Activated T-cell treated with anti-CD3 and anti-CD28 coated beads, Interleukin-2, amount 50 U/mL, for 4 hours (primary cell): ENCODE data around the gene COX14. TPM values are rescaled to one million over a fixed set of nuclear protein-coding genes. Genes with fewer than 3 reads are reported as not detected.
A peak's percentile ranks its signal among the peaks of the same experiment; 100 is the strongest.

ENCODE experiments used
- ATAC-seq, 2 donors: fragments of 200-7000 bp; cut with Tn5 transposase; one replicate each; pipeline ENCODE4 v1.10.0; 2021
- DNase-seq: peaks from one replicate; pipeline ENCODE4 v3.0.0-alpha.2; 2020
- H3K27me3 Mint-ChIP-seq: one replicate; pipeline ENCODE4 v1.8.0; 2021; ENCODE audit warnings: low read depth, mixed read lengths
- H3K36me3 Mint-ChIP-seq: one replicate; pipeline ENCODE4 v1.8.0; 2022; ENCODE audit warnings: mixed read lengths; ENCODE audit not compliant: insufficient read depth
- H3K4me1 Mint-ChIP-seq: one replicate; pipeline ENCODE4 v1.8.0; 2021; ENCODE audit warnings: low read depth, mixed read lengths
- H3K4me3 Mint-ChIP-seq: one replicate; pipeline ENCODE4 v1.8.0; 2021; ENCODE audit warnings: mild to moderate bottlenecking, moderate library complexity, mixed read lengths
- H3K9me3 Mint-ChIP-seq: one replicate; pipeline ENCODE4 v1.8.0; 2021; ENCODE audit warnings: mixed read lengths
- total RNA-seq, 3 donors: library from RNA; stranded (reverse); gene quantifications; one replicate each; pipeline ENCODE4 v1.2.1, GENCODE V29; 2021

COX14 gene
- 10 to 100 TPM; 45.9 to 50.1 (median 46.5) TPM for total RNA-seq

- Mint-ChIP-seq H3K36me3 (peaks cover 10% of the 10 kb centered on the region), H3K4me3 (peak within 1 kb of the TSS; percentile 99), H3K9me3 (no peaks in the 10 kb centered on the region), H3K27me3 (no peaks in the 10 kb centered on the region), H3K4me1 (peaks cover 41% of the 10 kb centered on the region)
- peak; percentile 91 to 92 for ATAC-seq
- DNase-seq: peak; percentile 99
Observed at GRCh38 chr12:50111693-50112455, at the start of gene COX14. Gene COX14, plus strand, starts transcription at chr12:50112236. Its CDS starts 7,808 bp downstream, at chr12:50120044.

GRCh38 chr12:50062728-50063460, 49.1 kb upstream of the COX14 start:
- Mint-ChIP-seq H3K9me3 (no peaks in the 10 kb centered on the region), H3K27me3 (peaks cover 22% of the 10 kb centered on the region), H3K4me3 (no peak overlapping the region), H3K4me1 (peaks cover 12% of the 10 kb centered on the region), H3K36me3 (no peaks in the 10 kb centered on the region)
- ATAC-seq (no peak), DNase-seq (no peak)

GRCh38 chr12:50065726-50066310, 46.2 kb upstream of the COX14 start:
- Mint-ChIP-seq H3K27me3 (peaks cover 11% of the 10 kb centered on the region), H3K4me1 (peaks cover 5% of the 10 kb centered on the region), H3K9me3 (no peaks in the 10 kb centered on the region), H3K36me3 (no peaks in the 10 kb centered on the region), H3K4me3 (no peak overlapping the region)
- no peak for DNase-seq
- no peak for ATAC-seq

DNA sequence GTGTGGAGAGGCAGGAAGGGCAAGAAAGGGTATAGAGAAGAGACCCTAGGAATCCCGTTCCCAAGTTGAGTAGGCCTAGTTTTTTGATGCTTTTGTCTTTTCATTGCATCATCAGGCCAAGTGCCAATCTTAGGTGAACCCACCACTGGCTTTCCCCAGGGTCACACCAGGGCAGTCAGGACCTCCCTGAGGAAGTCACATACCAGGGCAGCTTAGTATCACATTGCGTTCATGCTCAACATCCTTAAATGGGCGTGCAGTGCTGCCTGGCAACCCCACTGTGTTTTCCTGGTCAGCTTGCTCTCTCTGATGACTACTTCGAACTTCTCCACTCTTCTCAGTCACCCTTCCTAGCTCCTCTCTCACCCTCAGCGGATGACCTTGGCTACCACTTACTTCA, 45.6 kb upstream of the COX14 start:
- H3K4me3 Mint-ChIP-seq: no peak overlapping the region
- peaks cover 5% of the 10 kb centered on the region for H3K4me1 Mint-ChIP-seq
- no peaks in the 10 kb centered on the region for H3K9me3 Mint-ChIP-seq
- DNase-seq: no peak
- ATAC-seq: no peak
- H3K36me3 Mint-ChIP-seq: no peaks in the 10 kb centered on the region
- peaks cover 11% of the 10 kb centered on the region for H3K27me3 Mint-ChIP-seq

GRCh38 chr12:50069069-50069468, 43.0 kb upstream of the COX14 start:
- Mint-ChIP-seq H3K4me3 (no peak overlapping the region), H3K27me3 (no peaks in the 10 kb centered on the region), H3K36me3 (no peaks in the 10 kb centered on the region), H3K9me3 (no peaks in the 10 kb centered on the region), H3K4me1 (peaks cover 5% of the 10 kb centered on the region)
- no peak for DNase-seq
- ATAC-seq: no peak

DNA sequence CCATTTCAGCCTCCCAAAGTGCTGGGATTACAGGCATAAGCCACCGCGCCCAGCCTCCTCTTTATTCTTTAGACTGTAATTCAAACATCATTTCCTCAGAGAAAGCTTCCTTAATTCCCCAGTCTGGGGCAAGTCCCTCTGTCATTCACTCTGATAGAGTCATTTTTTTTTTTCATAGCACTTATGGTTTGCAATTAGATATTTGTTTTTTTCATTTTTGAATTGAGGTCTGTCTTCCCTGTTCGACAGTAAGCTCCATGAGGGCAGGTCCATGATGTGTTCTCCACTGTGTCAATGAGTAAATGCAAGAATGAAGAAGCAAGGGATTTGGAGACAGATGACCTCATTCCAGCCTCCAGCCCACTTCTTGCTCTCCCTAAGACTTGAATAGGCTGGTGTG, 42.5 kb upstream of the COX14 start:
- Mint-ChIP-seq H3K9me3 (no peaks in the 10 kb centered on the region), H3K4me1 (peaks cover 5% of the 10 kb centered on the region), H3K27me3 (no peaks in the 10 kb centered on the region), H3K36me3 (no peaks in the 10 kb centered on the region), H3K4me3 (no peak overlapping the region)
- ATAC-seq (no peak), DNase-seq (no peak)

DNA sequence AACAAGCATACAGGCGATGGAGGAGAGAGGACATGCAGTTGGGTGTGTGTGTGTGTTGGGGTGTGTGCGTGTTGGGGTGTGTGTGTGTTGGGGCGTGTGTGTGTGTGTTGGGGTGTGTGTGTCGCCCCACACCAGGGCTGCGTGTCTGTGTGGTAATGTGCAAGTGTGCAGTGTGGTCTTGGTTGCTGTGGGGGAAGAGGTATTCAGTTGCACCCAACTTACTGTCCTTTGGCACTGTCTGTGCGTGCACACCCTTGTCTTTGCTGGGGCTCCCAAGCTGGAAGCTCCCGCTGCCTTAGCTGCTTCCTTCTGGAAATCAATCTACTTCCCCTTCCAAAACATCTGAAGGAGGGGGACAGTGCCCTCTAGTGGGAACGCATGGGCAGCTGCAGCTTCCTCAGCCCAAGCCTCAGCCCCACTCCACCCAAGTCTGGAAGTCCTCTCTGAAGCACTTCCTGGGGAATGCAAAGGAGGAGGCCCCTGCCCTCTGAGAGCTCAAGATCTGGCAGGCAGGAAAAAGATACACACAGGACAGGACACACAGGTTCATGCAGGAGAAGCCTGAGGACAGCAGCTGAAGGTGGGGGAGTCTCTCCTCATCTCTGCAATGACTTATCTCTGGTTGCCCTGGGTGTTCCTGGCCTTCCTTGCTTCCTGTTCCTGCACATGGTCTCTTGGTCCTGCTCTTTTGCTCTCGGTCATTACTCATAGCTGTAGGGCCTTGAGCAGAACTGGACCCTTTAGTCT, 41.5 kb upstream of the COX14 start:
- H3K4me3 Mint-ChIP-seq: no peak overlapping the region
- ATAC-seq: peak; percentile 53 to 58
- no peaks in the 10 kb centered on the region for H3K27me3 Mint-ChIP-seq

DNA sequence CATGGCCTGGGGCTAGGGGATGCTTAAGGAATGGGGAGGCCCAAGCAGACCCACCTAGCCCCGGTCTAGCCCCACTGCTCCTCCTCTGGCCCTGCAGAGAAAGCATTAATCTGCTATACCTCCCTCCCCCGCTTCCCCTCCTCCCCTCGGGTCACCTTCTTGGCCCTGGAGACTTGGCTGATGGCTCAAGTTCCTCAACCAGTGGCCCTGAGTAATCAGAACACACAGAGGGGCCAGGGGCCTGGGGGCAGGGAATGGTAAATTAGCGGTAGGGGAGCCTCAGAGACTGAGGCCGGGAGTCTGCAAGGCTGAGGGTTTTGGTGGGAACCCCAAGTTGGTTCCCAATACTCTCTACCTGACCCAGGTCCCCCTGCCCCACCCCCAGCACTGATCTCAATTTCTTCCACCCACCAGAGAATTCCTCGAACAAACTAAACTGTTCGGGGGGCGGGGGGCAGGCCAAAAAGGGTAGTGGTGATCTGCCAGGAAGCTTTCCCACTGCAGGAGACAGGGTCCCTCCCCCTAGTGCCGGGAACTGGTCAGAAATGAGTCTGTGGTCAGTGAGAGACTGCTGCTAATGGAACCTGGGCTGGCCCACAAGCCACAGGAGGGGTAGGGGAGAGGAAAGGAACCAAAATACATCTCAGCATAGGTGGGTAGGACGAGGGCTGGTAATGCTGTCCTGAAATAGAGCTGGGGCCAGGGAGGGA, 39.7 kb upstream of the COX14 start:
- H3K4me3 Mint-ChIP-seq: no peak overlapping the region
- no peaks in the 10 kb centered on the region for H3K36me3 Mint-ChIP-seq
- H3K9me3 Mint-ChIP-seq: no peaks in the 10 kb centered on the region
- ATAC-seq (no peak), DNase-seq (no peak)
- peaks cover 5% of the 10 kb centered on the region for H3K4me1 Mint-ChIP-seq
- peaks cover under 1% of the 10 kb centered on the region for H3K27me3 Mint-ChIP-seq

More for the DNA sequence above, 41.5 kb upstream of the COX14 start:
- DNase-seq: peak; percentile 61
- H3K4me1 Mint-ChIP-seq: peaks cover 5% of the 10 kb centered on the region
- no peaks in the 10 kb centered on the region for H3K36me3 Mint-ChIP-seq
- H3K9me3 Mint-ChIP-seq: no peaks in the 10 kb centered on the region

DNA sequence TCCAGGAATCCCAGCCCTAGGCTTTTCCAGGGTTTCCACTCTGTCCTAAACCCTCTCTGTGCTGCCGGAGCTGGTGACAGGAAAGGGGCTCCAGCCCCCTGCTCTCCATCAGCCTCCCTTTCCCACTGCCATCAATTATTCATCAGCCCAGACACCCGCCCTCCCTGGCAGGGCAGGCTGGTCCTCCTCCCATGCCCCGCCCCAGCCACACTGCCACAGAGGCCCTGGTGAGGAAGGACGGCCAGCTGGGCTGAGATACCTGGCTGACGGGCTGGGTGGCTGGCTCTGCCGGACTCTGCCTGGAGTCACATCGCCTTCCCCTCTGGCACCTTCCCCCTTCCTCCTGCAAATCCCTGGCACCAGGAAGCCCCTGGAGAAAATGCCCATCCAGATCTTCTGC, 38.8 kb upstream of the COX14 start:
- Mint-ChIP-seq H3K4me1 (peaks cover 5% of the 10 kb centered on the region), H3K27me3 (peaks cover 3% of the 10 kb centered on the region), H3K36me3 (no peaks in the 10 kb centered on the region), H3K4me3 (no peak overlapping the region), H3K9me3 (no peaks in the 10 kb centered on the region)
- ATAC-seq (no peak), DNase-seq (no peak)

- ATAC-seq: no peak
- no peaks in the 10 kb centered on the region for H3K36me3 Mint-ChIP-seq
- peaks cover 5% of the 10 kb centered on the region for H3K4me1 Mint-ChIP-seq
- no peak overlapping the region for H3K4me3 Mint-ChIP-seq
- no peaks in the 10 kb centered on the region for H3K9me3 Mint-ChIP-seq
- peaks cover 3% of the 10 kb centered on the region for H3K27me3 Mint-ChIP-seq
- DNase-seq: no peak
Observed at GRCh38 chr12:50073712-50074111, 38.3 kb upstream of the COX14 start.

DNA sequence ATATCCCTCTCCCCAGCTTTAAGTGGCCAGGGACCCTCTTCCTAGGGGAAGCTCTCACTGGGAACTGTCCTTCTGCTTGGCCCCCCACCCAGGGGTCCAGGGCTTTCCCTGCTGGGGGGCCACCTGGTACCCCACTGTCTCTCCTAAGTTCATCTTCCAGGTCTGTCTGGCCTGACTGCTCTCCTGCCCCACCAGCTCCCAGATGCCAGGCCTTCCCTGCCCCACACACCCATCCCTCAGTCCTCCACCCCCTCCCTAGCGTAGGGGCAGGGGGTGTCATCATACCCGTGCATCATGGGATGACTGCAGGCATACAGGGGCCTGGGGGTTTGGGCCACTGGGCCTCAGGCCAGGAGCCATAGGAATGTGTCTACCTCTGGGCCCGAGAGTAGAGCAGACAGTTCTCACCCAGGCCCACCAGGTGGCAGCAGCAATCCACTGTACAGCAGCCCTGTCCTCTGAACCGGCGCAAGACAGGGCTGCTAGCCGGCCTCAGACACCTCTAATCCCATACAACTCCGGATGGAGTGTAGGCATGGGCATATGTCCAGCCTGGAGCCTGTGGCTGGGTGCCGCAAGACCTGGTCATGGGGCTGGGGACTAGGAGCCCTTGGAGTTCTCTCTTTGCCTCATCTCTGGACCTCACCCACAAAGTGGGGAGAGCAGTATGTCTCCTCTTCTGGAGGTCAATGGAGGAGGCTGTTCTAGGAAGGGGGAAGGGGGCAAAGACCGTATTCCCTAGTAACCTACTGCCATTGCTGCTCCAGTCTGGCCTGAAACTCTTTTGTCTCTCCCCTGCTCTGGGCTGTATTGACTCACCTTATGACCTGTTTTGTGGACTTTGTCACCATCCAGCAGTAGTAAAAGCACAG, 36.9 kb upstream of the COX14 start:
- Mint-ChIP-seq H3K9me3 (no peaks in the 10 kb centered on the region), H3K27me3 (peaks cover 3% of the 10 kb centered on the region), H3K36me3 (no peaks in the 10 kb centered on the region), H3K4me1 (peaks cover 5% of the 10 kb centered on the region), H3K4me3 (no peak overlapping the region)
- peak; percentile 82 for DNase-seq
- peak; percentile 95 to 96 for ATAC-seq

- Mint-ChIP-seq H3K4me3 (no peak overlapping the region), H3K4me1 (no peaks in the 10 kb centered on the region), H3K9me3 (no peaks in the 10 kb centered on the region), H3K27me3 (peaks cover 3% of the 10 kb centered on the region), H3K36me3 (no peaks in the 10 kb centered on the region)
- ATAC-seq: no peak
- no peak for DNase-seq
Observed at GRCh38 chr12:50075808-50076170, 36.2 kb upstream of the COX14 start.

DNA sequence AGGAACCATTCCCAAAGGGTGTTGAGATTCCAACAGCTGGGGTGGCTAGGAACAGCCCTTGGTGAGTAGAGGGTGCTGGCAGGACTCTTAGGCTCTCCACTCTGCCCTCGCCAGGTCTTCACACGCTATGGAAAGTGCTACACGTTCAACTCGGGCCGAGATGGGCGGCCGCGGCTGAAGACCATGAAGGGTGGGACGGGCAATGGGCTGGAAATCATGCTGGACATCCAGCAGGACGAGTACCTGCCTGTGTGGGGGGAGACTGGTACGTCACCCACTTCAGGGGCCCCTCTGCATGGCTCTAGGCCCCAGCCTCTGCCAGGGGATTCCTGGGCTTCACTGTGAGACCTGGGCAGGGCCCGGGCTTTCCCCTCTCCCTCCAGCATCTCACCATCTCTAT, 34.9 kb upstream of the COX14 start:
- ATAC-seq (no peak), DNase-seq (no peak)
- H3K27me3 Mint-ChIP-seq: peaks cover 3% of the 10 kb centered on the region
- H3K36me3 Mint-ChIP-seq: no peaks in the 10 kb centered on the region
- no peaks in the 10 kb centered on the region for H3K9me3 Mint-ChIP-seq
- no peak overlapping the region for H3K4me3 Mint-ChIP-seq
- H3K4me1 Mint-ChIP-seq: no peaks in the 10 kb centered on the region
